ENCODE data around the gene NCAM2.

DNA sequence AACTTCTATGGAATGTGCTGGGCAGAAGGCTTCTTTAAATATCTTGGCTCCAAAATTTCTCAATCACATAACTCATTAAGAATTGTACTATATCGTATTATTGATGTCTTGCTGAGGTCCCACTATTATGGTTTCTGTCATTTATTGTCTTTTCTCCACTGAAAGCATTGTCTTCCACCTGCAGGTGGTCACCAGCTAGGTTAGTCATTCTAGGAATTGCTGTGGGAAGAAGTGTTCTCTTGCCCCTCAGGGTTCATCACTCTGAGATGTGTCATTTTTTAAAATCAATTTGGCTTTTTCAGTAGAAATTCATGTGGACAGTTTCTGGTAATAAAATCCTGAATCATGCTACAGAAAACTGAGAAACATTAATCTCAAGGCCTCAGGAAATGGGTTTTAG lies 66.1 kb downstream of the NCAM2 start:
- TF ChIP-seq GATA2 (IDR thresholded peaks at IDR 0.05; ENCODE audit: low read depth, low read length) (no peak), GATA3 (IDR thresholded peaks at IDR 0.05; ENCODE audit: low read depth, low read length) (no peak)

Data from SH-SY5Y (cell line).